Amniotic stem cell (primary cell): Measurements from ENCODE around the gene TMEM126A.

Source experiments
- DNase-seq: peaks from one replicate; lab custom pipeline; 2025; lab: John Stamatoyannopoulos, UW

TMEM126A gene

DNA sequence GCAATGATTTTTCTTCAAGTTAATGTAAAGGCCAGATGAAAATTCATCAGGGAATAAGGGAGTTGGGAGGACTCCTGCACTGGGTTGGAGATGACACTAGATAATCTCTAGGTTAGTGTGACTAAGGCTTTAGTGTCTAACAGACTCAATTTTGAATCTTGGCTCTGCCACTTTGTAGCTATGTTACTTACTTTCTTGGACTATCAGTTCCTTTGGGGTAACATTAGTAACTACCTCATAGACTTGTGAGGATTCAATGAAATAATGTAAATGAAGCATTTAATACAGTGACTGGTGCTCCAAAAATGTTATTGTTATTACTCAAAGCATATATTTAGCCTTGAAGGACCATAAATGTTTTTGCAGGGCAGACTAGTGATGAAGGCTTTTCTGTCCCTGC lies 47.8 kb downstream of the TMEM126A start:
- DNase-seq: no peak

DNA sequence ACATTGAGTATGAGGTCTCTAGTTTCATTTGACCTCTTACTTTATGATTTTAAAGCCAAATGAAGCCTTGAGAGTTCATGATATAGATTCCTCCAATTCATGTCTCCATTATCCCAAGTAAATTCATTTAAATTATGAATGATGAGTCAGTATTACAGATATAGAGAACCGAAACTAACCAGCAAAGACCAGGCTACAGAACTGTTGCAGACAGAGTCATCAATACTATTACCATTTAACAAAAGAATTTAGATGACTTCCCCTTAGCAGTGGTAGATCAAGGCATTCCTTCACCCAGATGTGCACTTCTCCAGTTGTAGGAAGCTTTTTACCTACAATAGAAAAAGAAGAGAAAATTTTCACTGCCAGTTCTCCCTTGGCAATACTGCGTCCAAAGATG lies 50.0 kb downstream of the TMEM126A start:
- DNase-seq: no peak

- DNase-seq: no peak
Measured at GRCh38 chr11:85698195-85698594, 50.4 kb downstream of the TMEM126A start.

- no peak for DNase-seq
Measured at GRCh38 chr11:85699957-85700741, 52.4 kb downstream of the TMEM126A start.

GRCh38 chr11:85704967-85705366 lies 57.2 kb downstream of the TMEM126A start:
- DNase-seq: no peak

GRCh38 chr11:85705800-85706199 lies 58.0 kb downstream of the TMEM126A start:
- DNase-seq: no peak
